HUES64 (cell line): Measurements from ENCODE around the gene JAKMIP1.

Experiments used
- H3K27ac ChIP-seq: 2 replicates; pipeline ENCODE4 v1.7.0; 2013; ENCODE audit warnings: low read depth, low read length, inconsistent platforms
- H3K27me3 ChIP-seq: 2 replicates; pipeline ENCODE4 v1.6.1; 2013; ENCODE audit warnings: mild to moderate bottlenecking, low read length; ENCODE audit not compliant: insufficient read depth
- H3K36me3 ChIP-seq: 2 replicates; pipeline ENCODE4 v1.6.1; 2013; ENCODE audit warnings: mild to moderate bottlenecking, low read length; ENCODE audit not compliant: insufficient read depth
- H3K4me1 ChIP-seq: 2 replicates; pipeline ENCODE4 v1.6.1; 2013; ENCODE audit warnings: mild to moderate bottlenecking, low read length, moderate library complexity; ENCODE audit not compliant: insufficient read depth
- H3K4me3 ChIP-seq: 2 replicates; pipeline ENCODE4 v1.5.1; 2013; ENCODE audit warnings: mild to moderate bottlenecking, low read length, moderate library complexity
- H3K9ac ChIP-seq: 2 replicates; pipeline ENCODE4 v1.6.1; 2013; ENCODE audit warnings: mild to moderate bottlenecking, low read depth, low read length
- H3K9me3 ChIP-seq: 2 replicates; pipeline ENCODE4 v1.6.1; 2013; ENCODE audit warnings: low read depth, low read length; ENCODE audit not compliant: insufficient read depth
- WGBS: fragments of 150-250, 120-280 bp; methylation state at CpG from one replicate; pipeline ENCODE4 v1.1.7; 2013; ENCODE audit warnings: missing lambda C conversion rate; 5-methylcytosine and 5-hydroxymethylcytosine counted together

The JAKMIP1 gene

DNA sequence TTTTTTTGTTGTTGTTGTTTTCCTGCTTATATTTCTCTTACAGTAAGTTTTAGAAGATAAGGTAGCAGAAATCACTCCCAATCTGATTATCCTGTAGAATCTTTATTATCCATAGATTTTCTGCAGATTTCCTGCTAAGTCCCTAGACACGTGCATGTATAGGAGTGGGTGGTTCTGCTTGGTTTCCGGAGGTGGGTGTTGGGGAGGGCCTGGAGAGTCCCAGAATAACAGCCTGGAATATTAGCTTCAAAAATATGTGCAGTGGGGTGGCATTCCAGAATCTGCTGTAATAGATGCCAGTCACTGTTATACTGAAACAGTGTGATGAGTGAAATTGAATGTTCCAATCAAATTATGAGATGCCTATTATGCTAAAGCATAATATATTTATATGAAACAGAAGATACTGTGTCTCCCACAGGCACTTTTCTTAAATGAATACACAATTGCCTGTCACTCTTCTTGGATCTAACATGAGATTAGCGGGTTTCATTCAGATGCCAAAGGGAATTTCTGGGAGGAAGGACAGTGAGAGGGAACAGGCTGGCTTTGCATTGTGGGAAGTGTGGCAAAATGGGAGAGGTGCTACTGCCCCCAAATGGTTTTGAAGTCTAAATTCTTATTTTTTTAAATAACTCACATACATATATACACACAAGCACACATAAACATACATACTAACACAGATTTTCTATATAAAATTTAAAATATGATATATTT, 219.8 kb downstream of the JAKMIP1 start:
- Histone ChIP-seq H3K36me3 (no peaks in the 10 kb centered on the region), H3K9ac (no peak overlapping the region), H3K4me1 (no peaks in the 10 kb centered on the region), H3K4me3 (no peak overlapping the region), H3K27ac (no peak overlapping the region), H3K27me3 (peaks cover 10% of the 10 kb centered on the region; the same call in 1 of the 2 replicates), H3K9me3 (peaks cover 18% of the 10 kb centered on the region)
- WGBS = 87% methylated on average over 3 of the region's 3 CpGs

DNA sequence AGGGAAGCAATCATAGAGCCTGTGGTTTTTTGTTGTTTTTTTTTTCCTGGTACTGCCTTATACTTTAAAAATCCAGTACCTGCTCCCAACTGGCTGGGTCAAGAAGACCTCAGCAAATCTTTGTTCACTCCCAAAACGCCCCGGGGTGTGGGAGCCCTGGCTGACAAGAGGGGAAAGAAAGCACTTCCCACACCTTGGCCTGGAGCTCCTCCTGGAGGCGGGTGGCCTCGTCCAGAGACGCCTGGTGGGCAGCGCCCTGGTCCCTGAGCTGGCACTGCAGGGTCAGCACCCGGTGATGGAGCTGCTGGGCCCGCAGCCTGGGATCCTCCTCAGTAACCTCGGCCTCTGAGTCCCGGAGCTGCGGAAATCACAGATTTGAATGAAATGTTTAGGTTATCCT, 220.4 kb downstream of the JAKMIP1 start:
- 31% methylated on average over 11 of the region's 11 CpGs for WGBS
- H3K27ac ChIP-seq = no peak overlapping the region
- H3K4me1 ChIP-seq = no peaks in the 10 kb centered on the region
- peaks cover 12% of the 10 kb centered on the region for H3K9me3 ChIP-seq
- no peaks in the 10 kb centered on the region for H3K36me3 ChIP-seq
- H3K4me3 ChIP-seq = no peak overlapping the region
- H3K27me3 ChIP-seq = peaks cover 10% of the 10 kb centered on the region; the same call in 1 of the 2 replicates
- H3K9ac ChIP-seq = no peak overlapping the region

DNA sequence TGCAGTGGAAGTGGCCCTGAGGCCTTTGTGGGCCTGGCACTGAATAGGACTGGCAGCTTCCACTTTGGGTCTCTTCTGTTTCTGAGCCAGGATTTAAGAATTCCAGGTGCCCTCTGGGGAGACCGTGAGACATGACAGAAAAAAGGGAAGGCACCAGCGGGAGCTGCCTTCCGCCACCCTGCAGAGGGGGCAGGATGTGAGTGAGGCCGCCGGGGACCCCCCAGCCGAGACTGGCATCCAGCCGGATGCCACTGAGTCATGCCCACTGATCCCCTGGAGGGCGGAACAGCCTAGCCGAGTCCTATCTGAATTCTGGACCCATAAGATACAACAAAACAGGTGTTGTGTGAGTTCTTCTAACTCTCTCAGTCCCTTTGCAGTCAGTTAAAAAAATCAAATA, 223.4 kb downstream of the JAKMIP1 start:
- Histone ChIP-seq H3K27me3 (peaks cover 10% of the 10 kb centered on the region; the same call in 1 of the 2 replicates), H3K9me3 (no peaks in the 10 kb centered on the region), H3K4me1 (no peaks in the 10 kb centered on the region), H3K36me3 (no peaks in the 10 kb centered on the region), H3K27ac (no peak overlapping the region), H3K4me3 (no peak overlapping the region), H3K9ac (no peak overlapping the region)
- WGBS = 79% methylated on average over 9 of the region's 9 CpGs

DNA sequence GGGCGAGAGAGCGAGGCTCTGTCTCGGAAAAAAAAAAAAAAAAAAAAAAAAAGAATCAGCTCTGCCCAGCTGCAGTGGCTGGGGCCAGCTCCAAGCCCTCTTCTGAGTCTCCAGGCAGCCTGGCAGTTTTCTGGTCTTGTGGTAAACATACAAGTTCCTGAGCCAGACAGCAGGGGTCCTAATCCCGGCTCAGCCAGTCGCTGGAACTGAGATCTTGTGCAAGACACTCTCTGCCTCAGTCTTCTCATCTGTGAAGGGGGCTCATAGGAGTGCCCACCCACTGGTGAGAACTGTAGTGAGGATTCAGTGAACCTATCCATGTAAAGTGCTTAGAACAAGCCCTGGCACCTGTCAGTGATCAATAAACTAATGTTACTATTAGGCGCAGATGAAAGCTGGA, 223.9 kb downstream of the JAKMIP1 start:
- H3K27ac ChIP-seq = no peak overlapping the region
- no peak overlapping the region for H3K4me3 ChIP-seq
- peaks cover 10% of the 10 kb centered on the region; the same call in 1 of the 2 replicates for H3K27me3 ChIP-seq
- H3K36me3 ChIP-seq = no peaks in the 10 kb centered on the region
- H3K4me1 ChIP-seq = no peaks in the 10 kb centered on the region
- H3K9me3 ChIP-seq = no peaks in the 10 kb centered on the region
- no peak overlapping the region for H3K9ac ChIP-seq
- 85% methylated on average over 6 of the region's 6 CpGs for WGBS
